ENCODE results near the gene NARS2.

Gene NARS2

GRCh38 chr11:78460471-78460870 lies 114.2 kb downstream of the NARS2 start:
- no peak overlapping the region for H3K27ac ChIP-seq (ENCODE audit: poor library complexity, severe bottlenecking)
- H3K4me1 ChIP-seq (ENCODE audit: insufficient read depth, poor library complexity, severe bottlenecking): no peaks in the 10 kb centered on the region
- no peak overlapping the region for H3K4me3 ChIP-seq (ENCODE audit: severe bottlenecking)
- H3K36me3 ChIP-seq (ENCODE audit: low read depth): peaks cover 28% of the 10 kb centered on the region
- no peak for ATAC-seq (ENCODE audit: low read depth)
- no peaks in the 10 kb centered on the region for H3K27me3 ChIP-seq (ENCODE audit: insufficient read depth, poor library complexity, severe bottlenecking)
- H3K9me3 ChIP-seq (ENCODE audit: severe bottlenecking): no peaks in the 10 kb centered on the region
- no peak for DNase-seq (ENCODE audit: low spot score)
- no peak for TF ChIP-seq CTCF (IDR thresholded peaks at IDR 0.05; ENCODE audit: poor library complexity, severe bottlenecking)

GRCh38 chr11:78459738-78460137 lies 114.9 kb downstream of the NARS2 start:
- H3K9me3 ChIP-seq (ENCODE audit: severe bottlenecking): no peaks in the 10 kb centered on the region
- H3K36me3 ChIP-seq (ENCODE audit: low read depth): peaks cover 28% of the 10 kb centered on the region
- H3K4me3 ChIP-seq (ENCODE audit: severe bottlenecking): no peak overlapping the region
- no peak for DNase-seq (ENCODE audit: low spot score)
- H3K27me3 ChIP-seq (ENCODE audit: insufficient read depth, poor library complexity, severe bottlenecking): no peaks in the 10 kb centered on the region
- no peak overlapping the region for H3K27ac ChIP-seq (ENCODE audit: poor library complexity, severe bottlenecking)
- no peaks in the 10 kb centered on the region for H3K4me1 ChIP-seq (ENCODE audit: insufficient read depth, poor library complexity, severe bottlenecking)
- TF ChIP-seq CTCF (IDR thresholded peaks at IDR 0.05; ENCODE audit: poor library complexity, severe bottlenecking): no peak
- ATAC-seq (ENCODE audit: low read depth): no peak

GRCh38 chr11:78457448-78457847 lies 117.2 kb downstream of the NARS2 start:
- TF ChIP-seq CTCF (IDR thresholded peaks at IDR 0.05; ENCODE audit: poor library complexity, severe bottlenecking): no peak
- Histone ChIP-seq H3K9me3 (ENCODE audit: severe bottlenecking) (no peaks in the 10 kb centered on the region), H3K27ac (ENCODE audit: poor library complexity, severe bottlenecking) (no peak overlapping the region), H3K36me3 (ENCODE audit: low read depth) (peaks cover 23% of the 10 kb centered on the region), H3K4me3 (ENCODE audit: severe bottlenecking) (no peak overlapping the region), H3K27me3 (ENCODE audit: insufficient read depth, poor library complexity, severe bottlenecking) (no peaks in the 10 kb centered on the region), H3K4me1 (ENCODE audit: insufficient read depth, poor library complexity, severe bottlenecking) (no peaks in the 10 kb centered on the region)
- no peak for ATAC-seq (ENCODE audit: low read depth)
- no peak for DNase-seq (ENCODE audit: low spot score)

- ATAC-seq (ENCODE audit: low read depth) (no peak), DNase-seq (ENCODE audit: low spot score) (no peak)
- Histone ChIP-seq H3K36me3 (ENCODE audit: low read depth) (peaks cover 5% of the 10 kb centered on the region; the same call in 1 of the 2 replicates), H3K4me3 (ENCODE audit: severe bottlenecking) (no peak overlapping the region), H3K9me3 (ENCODE audit: severe bottlenecking) (no peaks in the 10 kb centered on the region), H3K27ac (ENCODE audit: poor library complexity, severe bottlenecking) (no peak overlapping the region), H3K4me1 (ENCODE audit: insufficient read depth, poor library complexity, severe bottlenecking) (no peaks in the 10 kb centered on the region), H3K27me3 (ENCODE audit: insufficient read depth, poor library complexity, severe bottlenecking) (no peaks in the 10 kb centered on the region)
- no peak for TF ChIP-seq CTCF (IDR thresholded peaks at IDR 0.05; ENCODE audit: poor library complexity, severe bottlenecking)
Observed at GRCh38 chr11:78453140-78453935, 121.3 kb downstream of the NARS2 start.

All from RWPE2 (cell line).